ENCODE results near the gene TMEM41B.
"Not testable (repeated sequence)": the region's sequence is repeated elsewhere in the genome, so short reads cannot be mapped to it uniquely, and the experiment has no call there.

Gene TMEM41B

DNA sequence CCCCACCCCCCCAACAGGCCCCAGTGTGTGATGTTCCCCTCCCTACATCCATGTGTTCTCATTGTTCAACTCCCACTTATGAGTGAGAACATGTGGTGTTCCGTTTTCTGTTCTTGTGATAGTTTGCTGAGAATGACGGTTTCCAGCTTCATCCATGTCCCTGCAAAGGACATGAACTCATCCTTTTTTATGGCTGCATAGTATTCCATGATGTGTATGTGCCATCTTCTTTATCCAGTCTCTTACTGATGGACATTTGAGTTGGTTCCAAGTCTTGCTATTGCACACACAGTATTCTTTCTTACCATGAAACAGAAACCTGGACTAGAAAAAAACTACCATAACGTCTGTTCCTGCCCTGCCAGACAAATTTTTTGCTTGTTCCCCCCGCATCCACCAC lies 56.1 kb downstream of the TMEM41B start:
- DNase-seq = not testable (repeated sequence)

DNA sequence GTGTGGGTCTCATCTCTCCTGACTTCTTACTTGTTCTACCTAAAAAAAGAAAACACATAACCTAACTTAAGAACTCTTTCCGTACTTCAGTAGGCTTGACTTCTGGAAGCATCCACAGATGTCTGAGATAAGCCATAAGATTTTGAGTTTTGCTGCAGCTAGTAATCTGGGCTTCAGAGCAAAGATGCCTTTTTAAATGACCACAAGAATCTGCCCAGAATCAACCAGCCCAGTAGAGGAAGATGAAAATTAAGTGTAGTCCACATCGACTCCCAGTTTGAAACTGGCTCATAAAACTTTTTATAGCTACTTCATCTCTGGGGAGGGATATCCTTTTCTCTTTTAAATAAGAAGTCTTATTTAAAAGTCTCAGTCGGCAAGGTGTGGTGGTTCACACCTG lies 60.0 kb downstream of the TMEM41B start:
- no peak for DNase-seq

DNA sequence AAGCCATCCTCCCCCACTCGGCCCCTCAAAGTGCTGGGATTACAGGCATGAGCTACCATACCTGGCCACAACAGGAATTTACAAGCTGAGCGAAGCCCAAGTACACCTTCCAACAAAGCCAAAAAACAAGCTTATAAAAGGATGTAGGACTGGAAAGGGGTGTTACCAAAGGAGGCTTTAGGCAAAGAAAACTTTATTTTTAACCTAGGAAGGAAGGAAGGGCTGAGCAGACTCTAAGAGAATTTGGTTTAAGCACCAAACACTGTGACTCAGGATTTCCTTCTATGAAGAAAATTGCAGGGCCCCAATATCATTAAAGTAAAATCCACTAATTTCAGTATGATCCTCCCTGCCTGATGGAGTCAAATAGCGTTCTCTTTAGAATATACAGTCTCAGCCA lies 61.3 kb downstream of the TMEM41B start:
- no peak for DNase-seq

DNA sequence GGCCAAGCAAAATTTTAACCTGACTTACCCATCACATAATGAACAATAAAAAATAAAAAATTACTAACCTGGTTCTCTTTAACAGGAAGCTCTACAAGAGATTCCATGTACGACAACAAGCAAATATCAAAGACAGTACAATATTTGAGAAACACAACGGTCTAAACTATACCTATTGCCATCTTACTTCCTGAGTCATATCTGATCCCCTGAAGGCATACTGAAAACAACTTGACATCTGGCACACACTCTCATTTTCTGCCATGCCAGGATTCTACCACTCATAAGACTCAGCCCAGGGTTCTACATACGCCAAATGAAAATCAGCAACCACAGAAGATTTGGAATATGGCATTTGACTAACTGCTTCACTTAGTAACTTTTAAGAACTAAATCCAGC lies 63.1 kb downstream of the TMEM41B start:
- no peak for DNase-seq

DNA sequence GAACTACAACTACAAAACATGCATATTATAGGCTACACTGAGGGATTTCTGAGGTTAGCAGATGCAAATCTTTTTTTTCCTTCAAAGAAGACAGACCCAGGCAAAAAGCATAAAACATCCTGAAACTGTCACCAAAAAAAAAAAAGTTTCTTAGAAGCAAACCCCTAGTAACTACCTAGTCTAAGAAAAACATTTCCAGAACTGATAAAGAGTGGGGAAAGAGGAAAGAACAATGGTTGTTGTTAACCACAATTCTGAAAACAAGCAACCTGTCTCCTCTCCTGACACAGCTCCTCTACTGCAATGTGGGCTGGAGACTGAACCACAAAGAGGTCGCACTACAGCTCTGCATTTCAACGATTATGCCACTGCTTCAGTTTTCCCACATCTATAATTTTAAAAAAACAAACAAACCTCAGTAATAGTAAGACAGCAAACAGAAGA lies 64.2 kb downstream of the TMEM41B start:
- no peak for DNase-seq

DNA sequence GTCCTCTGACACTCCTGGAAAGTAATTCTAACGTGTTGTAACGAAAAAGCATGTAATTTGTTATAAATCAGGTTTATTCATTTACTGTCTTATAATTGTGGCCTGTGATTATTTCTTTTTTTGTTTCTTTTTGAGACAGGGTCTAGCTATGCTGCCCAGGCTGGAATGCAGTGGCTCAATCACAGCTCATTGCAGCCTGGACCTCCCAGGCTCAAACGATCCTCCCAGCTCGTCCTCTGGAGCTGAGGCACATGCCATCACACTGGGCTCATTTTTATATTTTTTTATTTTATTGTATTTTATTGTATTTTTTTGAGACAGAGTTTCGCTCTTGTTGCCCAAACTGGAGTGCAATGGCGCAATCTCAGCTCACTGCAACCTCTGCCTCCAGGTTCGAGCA lies 65.1 kb downstream of the TMEM41B start:
- DNase-seq = no peak

DNA sequence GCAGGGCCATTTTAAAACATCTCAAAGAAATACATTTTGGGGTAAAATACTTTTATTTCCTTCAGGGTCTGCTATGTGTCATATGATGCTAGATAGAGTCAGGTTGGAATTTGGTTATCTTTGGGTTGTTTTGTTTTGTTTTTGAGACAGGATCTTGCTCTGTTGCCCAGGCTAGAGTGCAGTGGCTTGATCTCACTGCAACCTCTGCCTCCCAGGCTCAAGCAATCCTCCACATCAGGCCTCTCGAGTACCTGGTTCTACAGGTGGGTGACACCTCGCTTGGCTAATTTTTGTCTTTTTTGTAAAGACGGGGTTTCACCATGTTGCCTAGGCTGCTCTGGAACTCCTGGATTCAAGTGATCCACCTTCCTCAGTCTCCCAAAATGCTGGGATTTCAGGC lies 66.5 kb downstream of the TMEM41B start:
- no peak for DNase-seq

DNA sequence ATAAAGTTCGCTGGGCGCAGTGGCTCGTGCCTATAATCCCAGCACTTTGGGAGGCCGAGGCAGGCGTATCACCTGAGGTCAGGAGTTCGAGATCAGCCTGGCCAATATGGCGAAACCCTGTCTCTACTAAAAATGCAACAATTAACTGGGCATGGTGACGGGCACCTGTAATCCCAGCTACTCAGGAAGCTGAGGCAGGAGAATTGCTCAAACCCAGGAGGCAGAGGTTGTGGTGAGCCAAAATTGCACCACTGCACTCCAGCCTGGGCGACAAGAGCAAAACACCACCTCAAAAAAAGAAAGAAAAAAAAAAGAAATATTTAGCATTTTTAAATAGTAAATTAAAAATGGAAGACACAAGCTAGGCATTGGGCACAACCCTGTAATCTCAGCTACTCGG lies 78.2 kb downstream of the TMEM41B start:
- not testable (repeated sequence) for DNase-seq

DNA sequence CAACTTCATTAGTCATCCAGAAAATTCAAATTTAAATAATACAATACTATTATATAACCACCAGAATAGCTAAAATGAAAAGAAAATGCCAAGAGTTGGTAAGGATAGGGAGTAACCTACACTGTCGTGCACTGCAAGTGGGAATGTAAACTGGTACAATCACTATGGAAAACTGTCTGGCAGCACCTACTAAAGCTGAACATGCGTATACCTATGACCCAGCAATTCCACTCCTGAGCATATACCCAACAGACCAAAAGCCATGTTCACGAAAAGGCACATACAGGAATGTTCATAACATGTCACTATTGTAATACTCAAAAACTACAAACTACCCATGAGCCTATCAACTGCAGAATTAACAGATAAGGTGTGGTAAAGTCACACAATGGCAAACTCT lies 81.9 kb downstream of the TMEM41B start:
- DNase-seq = no peak

DNA sequence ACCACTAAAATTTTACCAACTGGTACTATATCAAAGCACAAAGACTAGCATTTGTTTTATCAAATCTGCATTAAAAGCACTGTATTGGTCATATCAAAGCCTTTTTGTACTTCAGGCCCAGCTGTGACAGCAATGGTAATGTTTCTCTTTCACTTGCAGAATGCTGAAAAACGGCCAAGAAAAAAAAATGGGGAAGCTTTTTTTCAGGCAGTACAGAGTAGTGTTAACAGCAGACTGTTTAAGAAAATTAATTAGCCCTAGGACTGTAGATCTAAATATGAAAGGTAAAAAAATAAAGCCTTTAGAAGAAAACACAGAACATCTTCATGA lies 82.6 kb downstream of the TMEM41B start:
- DNase-seq = no peak
